Left cardiac atrium (tissue), 4 donors: ENCODE results near the gene GMPR2. TPM values are rescaled to one million over a fixed set of nuclear protein-coding genes. Genes with fewer than 3 reads are reported as not detected.
A peak's percentile ranks its signal among the peaks of the same experiment; 100 is the strongest.
"Not testable (repeated sequence)": the region's sequence is repeated elsewhere in the genome, so short reads cannot be mapped to it uniquely, and the experiment has no call there.

Experiments used
- ATAC-seq, 2 donors: fragments of 200-7000 bp; cut with Tn5 transposase; one replicate each; pipeline ENCODE4 v1.9.1; 2020; ENCODE audit warnings: mild to moderate bottlenecking in 2 of 2, moderate library complexity in 2 of 2
- DNase-seq: peaks from one replicate; pipeline ENCODE4 v3.0.0-alpha.2; 2020
- intact Hi-C, 2 donors: fragments of 100-400 bp; cut with DNase I; formaldehyde crosslinking; loops; one replicate each; pipeline versions ENCODE4 v1.14.1 to v1.15.1; 2022 to 2023
- total RNA-seq, 2 donors: library from RNA; stranded (reverse); fragmentation: NEBNext Ultra II Directional; extraction: Animal tissue kit (Norgen Biotek cat#: 25700); gene quantifications; one replicate each; pipeline ENCODE4 v1.2.1, GENCODE V29; 2021
- donor health status: DM: no; HTN: yes; CAD: no.
- donor health status: DM: no; HTN: yes; CAD: no; lungs with severe emphysema.
- donor health status: DM: yes; HTN: yes; CAD: no.
- donor health status: Dilated cardiomyopathy.

Gene GMPR2
- total RNA-seq, 2 donors from 2014 or later, result 24.1 to 34.1 TPM

DNA sequence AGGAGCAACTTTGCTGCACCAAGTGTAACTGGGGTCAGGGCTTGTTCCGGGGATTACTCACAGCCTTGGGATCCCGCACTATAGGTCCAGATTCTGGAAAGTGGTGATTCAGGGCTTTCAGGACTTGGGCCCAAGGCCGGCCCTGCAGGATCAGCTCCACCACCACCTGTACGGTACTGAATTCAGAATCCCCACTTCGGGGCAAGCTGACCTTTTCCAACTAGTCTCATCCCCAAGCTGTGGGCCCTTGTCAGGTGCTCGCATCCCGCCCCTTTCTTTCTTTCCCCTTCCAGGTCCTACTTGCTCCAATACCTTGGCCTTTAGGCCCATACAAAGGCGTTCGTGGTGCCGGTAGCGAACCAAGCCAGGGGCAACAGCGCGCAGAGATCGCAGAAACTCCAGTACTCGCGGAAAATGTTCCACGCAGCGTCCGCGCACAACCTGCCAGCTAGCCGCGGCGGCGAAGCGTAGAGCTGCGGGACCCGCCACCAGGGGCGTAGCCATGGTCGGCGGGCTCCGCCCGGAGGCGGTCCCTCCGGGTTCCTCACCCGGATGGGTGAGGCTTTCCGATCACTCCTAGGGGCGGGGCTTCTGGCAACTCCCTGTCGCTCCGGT lies 9.2 kb downstream of the GMPR2 start:
- peak; percentile 89 to 92 for ATAC-seq
- intact Hi-C loops, result no loop called here
- peak; percentile 96 for DNase-seq

- intact Hi-C loops, result loop anchor here in 1 of 2 donors (1.0 kb wide), 1 partner anchor 53 kb away; no protein-coding TSS in a partner anchor
- peak in 1 of 2 donors; percentile 0 for ATAC-seq
Measured at GRCh38 chr14:24243336-24243836, 10.7 kb downstream of the GMPR2 start.

GRCh38 chr14:24245350-24245749 lies 12.6 kb downstream of the GMPR2 start:
- not testable (repeated sequence) for ATAC-seq

More at GRCh38 chr14:24243336-24243836, 10.7 kb downstream of the GMPR2 start:
- no peak for DNase-seq

GRCh38 chr14:24246765-24247212 lies 14.1 kb downstream of the GMPR2 start:
- intact Hi-C loops, result loop anchor here in 1 of 2 donors (5.0 kb wide), 1 partner anchor 36 kb away; no protein-coding TSS in a partner anchor
- ATAC-seq, result no peak
- no peak for DNase-seq

More at GRCh38 chr14:24245350-24245749, 12.6 kb downstream of the GMPR2 start:
- intact Hi-C loops, result loop anchor here in 1 of 2 donors (5.0 kb wide), 1 partner anchor 37 kb away; no protein-coding TSS in a partner anchor
- not testable (repeated sequence) for DNase-seq

DNA sequence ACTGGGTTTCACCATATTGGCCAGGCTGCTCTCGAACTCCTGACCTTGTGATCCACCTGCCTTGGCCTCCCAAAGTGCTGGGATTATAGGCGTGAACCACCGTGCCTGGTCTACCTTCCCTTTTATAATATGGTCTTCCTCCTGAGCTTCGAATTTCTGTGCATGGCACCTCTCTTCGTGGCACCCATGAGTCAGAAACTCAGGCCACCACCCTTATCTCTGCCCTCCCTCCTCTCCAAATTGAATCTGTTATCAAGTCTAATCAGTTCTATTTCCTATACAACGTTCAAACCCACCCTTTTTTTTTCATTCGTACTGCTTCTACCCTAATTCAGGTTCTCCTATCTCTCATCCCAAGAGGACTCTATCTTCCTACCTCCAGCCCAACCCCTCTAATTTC lies 14.7 kb downstream of the GMPR2 start:
- intact Hi-C loops, result loop anchor here in 1 of 2 donors (5.0 kb wide), 1 partner anchor 35 kb away; no protein-coding TSS in a partner anchor

DNA sequence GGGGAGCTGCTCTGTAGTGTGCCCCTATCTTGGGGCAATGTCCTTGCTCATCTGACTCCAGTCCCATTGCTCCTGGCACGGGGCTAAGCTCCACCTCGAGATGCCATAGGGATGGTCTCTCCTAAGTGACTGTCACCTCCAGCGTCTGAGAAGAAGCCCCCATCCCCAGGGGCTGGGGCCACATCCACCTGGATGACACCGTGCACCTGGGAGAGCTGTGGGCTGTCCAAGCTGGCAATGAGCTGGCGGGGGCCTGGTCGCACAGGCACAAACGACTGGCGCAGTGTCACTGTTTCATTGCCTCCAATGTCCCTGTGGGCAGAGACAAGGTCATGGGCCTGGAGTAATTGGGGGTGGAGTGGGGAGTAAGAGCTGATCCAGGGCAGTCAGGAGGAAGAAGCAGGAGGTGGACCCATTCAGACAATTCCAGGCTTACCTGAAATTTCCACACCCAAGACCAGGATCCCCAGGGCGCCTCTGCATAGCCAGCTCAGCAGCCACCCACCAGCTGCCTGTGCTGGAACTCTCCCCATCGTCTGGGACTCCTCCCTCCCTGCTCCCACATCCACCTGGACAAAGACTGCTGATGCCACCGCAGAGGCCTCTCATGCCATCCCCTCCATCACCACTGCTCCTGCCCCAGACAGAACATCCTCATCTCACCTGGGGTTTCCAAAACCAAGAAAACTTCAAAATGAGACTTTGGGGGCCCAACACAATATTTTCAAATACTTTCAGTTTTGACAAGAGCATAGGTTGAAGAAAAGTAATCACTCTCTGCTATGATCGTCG lies 16.7 kb downstream of the GMPR2 start:
- ATAC-seq, result no peak
- peak; percentile 2 for DNase-seq

More for the DNA sequence above, 14.7 kb downstream of the GMPR2 start:
- ATAC-seq (no peak), DNase-seq (no peak)

DNA sequence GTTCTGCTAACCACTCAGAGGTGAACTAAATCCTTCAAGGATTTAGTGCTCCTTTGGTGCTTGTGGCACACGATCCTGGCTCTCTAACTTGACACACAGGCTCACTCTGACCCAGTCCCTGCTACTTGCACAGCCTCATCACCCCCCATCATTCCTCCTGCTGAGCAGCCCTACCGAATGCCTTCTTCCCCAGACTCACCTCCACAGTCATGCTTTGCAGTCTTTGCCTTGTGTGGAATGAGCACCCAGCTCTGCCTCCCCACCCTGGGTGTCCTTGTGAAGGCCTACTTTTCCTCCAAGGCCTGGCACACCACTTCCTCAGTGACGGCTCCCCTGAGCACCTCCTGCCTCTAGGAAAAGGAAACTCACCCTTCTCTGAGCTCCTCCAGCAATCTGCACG lies 17.6 kb downstream of the GMPR2 start:
- intact Hi-C loops, result no loop called here
- ATAC-seq (no peak), DNase-seq (no peak)

More for the DNA sequence above, 16.7 kb downstream of the GMPR2 start:
- intact Hi-C loops, result loop anchor here in 1 of 2 donors (5.0 kb wide), 1 partner anchor 33 kb away; no protein-coding TSS in a partner anchor

- no peak for ATAC-seq
- no peak for DNase-seq
- intact Hi-C loops, result no loop called here
Measured at GRCh38 chr14:24251880-24252288, 19.2 kb downstream of the GMPR2 start.

DNA sequence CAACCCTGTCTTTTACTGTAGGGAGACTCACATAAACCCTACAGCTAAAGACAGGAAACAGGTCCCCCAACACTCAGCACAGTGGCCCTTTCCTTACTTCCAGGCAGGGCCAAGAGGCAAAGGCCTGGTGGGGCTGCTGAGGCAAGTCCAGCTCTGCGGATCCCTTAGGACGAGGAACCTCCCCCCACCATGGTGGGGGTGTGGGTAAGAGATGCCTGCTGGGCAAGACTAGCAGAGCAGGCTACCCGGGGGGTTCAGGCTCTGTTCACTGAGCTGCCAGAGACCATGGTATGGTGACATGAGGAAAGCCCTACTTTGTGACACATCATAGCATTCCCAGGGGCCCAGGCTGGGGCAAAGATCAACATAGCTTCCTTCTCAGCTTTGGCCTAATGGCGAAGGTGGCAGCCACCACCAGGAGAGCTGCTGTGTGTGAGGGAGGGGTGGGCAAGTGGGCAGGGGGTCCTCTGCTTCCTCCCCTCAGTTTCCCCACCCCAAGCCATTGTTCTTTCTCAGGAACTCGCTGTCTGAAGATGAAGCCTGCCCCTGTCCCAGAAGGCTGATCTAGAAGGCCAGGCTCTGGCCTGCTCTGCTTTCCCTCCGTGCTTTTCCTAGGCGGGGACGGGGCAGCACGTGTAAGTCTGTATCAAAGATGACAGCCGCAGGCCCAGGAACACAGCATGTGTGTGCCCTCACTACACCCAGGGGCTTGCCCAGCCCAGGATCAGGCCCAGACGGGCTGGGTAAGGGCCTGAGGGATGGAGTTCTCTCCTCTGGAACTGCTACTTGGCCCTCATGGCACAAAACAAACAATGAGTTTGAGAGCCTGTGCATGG lies 19.8 kb downstream of the GMPR2 start:
- DNase-seq (peak; percentile 7), ATAC-seq (no peak)
- intact Hi-C loops, result no loop called here

GRCh38 chr14:24253936-24254335 lies 21.2 kb downstream of the GMPR2 start:
- intact Hi-C loops, result no loop called here
- ATAC-seq (no peak), DNase-seq (no peak)

DNA sequence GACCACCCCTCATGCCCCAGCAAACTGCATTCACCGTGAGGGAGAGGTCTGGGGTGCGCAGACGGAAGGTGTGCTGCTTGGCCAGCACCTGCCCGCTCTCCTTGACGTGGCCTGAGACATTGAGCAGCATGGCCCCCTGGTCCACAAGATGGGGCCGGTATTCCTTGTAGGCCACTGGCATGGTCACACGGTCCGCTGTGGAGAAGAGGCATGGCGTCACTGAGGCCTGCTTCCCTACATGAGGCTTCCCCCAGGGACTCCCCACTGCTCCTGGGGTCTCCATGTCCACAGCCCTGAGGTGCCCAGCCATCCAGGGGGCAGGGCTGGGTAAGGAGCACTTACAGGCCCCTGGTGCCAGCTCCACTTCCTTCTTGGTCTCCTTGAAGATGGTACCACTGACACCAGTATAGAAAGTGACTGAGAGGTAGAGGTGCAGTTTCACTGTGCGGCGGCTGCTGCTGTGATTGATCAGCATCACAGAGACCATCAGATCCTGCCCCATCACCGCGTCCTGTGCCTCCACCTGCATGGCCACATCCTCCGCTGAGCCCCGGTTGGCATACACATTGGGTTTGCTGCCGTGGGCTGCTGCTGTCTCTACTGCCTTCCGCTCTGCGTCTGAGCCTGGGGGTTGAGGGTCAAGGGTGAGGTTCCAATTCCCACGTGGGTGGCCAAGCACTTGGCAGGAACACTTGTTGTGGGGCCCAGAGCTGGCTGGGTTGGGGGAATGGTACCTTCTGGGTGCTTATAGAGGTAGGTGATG lies 22.1 kb downstream of the GMPR2 start:
- DNase-seq (peak; percentile 12), ATAC-seq (no peak)
- intact Hi-C loops, result no loop called here

- no peak for ATAC-seq
- intact Hi-C loops, result no loop called here
- peak; percentile 17 for DNase-seq
Measured at GRCh38 chr14:24255438-24255837, 22.7 kb downstream of the GMPR2 start.

GRCh38 chr14:24255931-24256711 lies 23.4 kb downstream of the GMPR2 start:
- intact Hi-C loops, result no loop called here

DNA sequence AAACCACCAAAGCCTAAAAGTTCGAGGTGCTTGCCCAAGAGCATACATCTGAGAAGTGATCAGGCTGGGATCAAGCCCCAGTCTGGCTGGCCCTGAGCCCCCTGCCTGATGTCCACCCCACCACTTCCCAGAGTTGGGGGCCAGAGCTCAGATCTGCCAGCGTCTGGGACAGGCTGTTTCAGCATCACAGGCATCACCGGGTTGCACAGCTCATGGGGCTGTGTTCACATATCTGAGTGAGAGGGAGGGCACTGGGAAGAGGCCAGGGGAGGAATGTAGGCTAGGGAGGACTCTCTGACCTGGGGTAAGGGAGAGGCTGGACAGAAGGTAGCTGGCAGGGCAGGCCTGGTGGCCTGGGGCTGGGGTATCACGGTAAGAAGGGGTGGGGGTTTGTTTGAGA lies 24.2 kb downstream of the GMPR2 start:
- ATAC-seq (no peak), DNase-seq (peak; percentile 18)
- intact Hi-C loops, result no loop called here

More at GRCh38 chr14:24255931-24256711, 23.4 kb downstream of the GMPR2 start:
- DNase-seq (peak; percentile 15), ATAC-seq (no peak)

- intact Hi-C loops, result no loop called here
- ATAC-seq (no peak), DNase-seq (peak; percentile 10)
Measured at GRCh38 chr14:24258119-24258518, 25.4 kb downstream of the GMPR2 start.

DNA sequence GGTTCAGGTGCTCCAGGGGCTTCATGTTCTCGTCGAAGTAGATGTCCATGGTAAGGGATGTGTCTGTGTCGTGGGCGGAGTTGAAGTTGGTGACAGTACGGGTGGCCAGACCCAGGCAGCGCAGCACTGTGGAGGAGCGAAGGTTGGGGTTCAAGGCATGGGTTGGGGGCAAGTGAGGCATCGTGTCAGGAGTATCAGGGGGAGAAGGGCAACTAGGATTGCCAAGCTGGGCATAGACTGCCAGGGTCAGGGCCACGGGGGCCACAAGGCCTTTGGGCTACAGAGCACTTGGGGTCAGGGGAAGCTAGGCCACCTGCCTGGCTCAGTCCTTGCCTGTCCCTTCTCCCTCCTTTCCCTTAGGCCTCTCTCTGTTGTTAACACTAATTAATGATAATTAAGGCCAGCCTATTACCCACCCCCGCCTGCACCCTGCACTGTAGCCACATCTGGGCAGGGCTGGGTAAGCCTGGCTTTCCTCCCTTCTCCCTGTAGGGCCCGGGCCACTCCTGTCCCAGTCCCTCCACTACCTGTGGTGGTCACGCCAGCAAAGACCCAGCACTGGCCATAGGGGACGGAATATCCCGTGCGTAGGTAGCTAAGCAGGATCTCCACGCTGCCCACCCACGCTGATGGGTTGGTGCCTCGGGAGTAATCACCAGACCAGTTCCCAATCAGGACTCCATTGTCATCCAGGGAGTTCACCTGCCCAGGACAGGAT lies 26.0 kb downstream of the GMPR2 start:
- intact Hi-C loops, result no loop called here
- peak; percentile 15 for DNase-seq
- ATAC-seq, result peak in 1 of 2 donors; percentile 4
